Measurements from ENCODE around the gene COA4. TPM values are rescaled to one million over a fixed set of nuclear protein-coding genes. Genes with fewer than 3 reads are reported as not detected.

The COA4 gene
- total RNA-seq, 2 experiments from 2014 or later: 104 to 153 TPM

- no peak for DNase-seq (ENCODE audit: low spot score)
- no TSS peak for BruUV-seq (replicated peaks)
- no peak for TF ChIP-seq CTCF (conservative IDR thresholded peaks at IDR 0.05; ENCODE audit: low read length)
- TF ChIP-seq EZH2phosphoT487 (IDR thresholded peaks at IDR 0.05; ENCODE audit: borderline replicate concordance, low read depth, low read length): no peak
- Histone ChIP-seq H3K4me2 (ENCODE audit: low read length) (no peak overlapping the region), H4K20me1 (ENCODE audit: insufficient read depth, low read length) (no peaks in the 10 kb centered on the region), H3K79me2 (ENCODE audit: insufficient read depth, low read depth, low read length) (no peaks in the 10 kb centered on the region), H3K27ac (ENCODE audit: low read depth, low read length, poor library complexity, severe bottlenecking) (no peak overlapping the region), H3K9me3 (ENCODE audit: low read length) (no peaks in the 10 kb centered on the region), H2AFZ (ENCODE audit: low read length) (no peak overlapping the region), H3K4me3 (ENCODE audit: low read depth, low read length, poor library complexity, severe bottlenecking) (no peak overlapping the region), H3K4me1 (ENCODE audit: insufficient read depth, low read length, poor library complexity, severe bottlenecking) (no peaks in the 10 kb centered on the region), H3K9me2 (ENCODE audit: insufficient read depth, low read length) (no peaks in the 10 kb centered on the region), H3K36me3 (ENCODE audit: insufficient read depth, low read length) (peaks cover 65% of the 10 kb centered on the region)
- intact Hi-C loops (cut with micrococcal nuclease; ENCODE audit: unreplicated experiment): no loop called here
- CTCF ChIA-PET (ENCODE audit: unreplicated experiment): no interaction called here
- POLR2A ChIA-PET: interaction anchor here (0.9 kb wide), 1 partner anchor 12 kb away, joined by 4 read pairs; no protein-coding TSS in a partner anchor
Observed at GRCh38 chr11:73916435-73916834, 39.8 kb upstream of the COA4 start.

- no peak for DNase-seq (ENCODE audit: low spot score)
- TF ChIP-seq CTCF (conservative IDR thresholded peaks at IDR 0.05; ENCODE audit: low read length) (no peak), EZH2phosphoT487 (IDR thresholded peaks at IDR 0.05; ENCODE audit: borderline replicate concordance, low read depth, low read length) (no peak)
- Histone ChIP-seq H3K79me2 (ENCODE audit: insufficient read depth, low read depth, low read length) (no peaks in the 10 kb centered on the region), H4K20me1 (ENCODE audit: insufficient read depth, low read length) (no peaks in the 10 kb centered on the region), H3K9me3 (ENCODE audit: low read length) (no peaks in the 10 kb centered on the region), H3K4me2 (ENCODE audit: low read length) (no peak overlapping the region), H3K27ac (ENCODE audit: low read depth, low read length, poor library complexity, severe bottlenecking) (no peak overlapping the region), H2AFZ (ENCODE audit: low read length) (no peak overlapping the region), H3K36me3 (ENCODE audit: insufficient read depth, low read length) (peaks cover 72% of the 10 kb centered on the region), H3K9me2 (ENCODE audit: insufficient read depth, low read length) (no peaks in the 10 kb centered on the region), H3K4me3 (ENCODE audit: low read depth, low read length, poor library complexity, severe bottlenecking) (no peak overlapping the region), H3K4me1 (ENCODE audit: insufficient read depth, low read length, poor library complexity, severe bottlenecking) (no peaks in the 10 kb centered on the region)
- ChIA-PET POLR2A (interaction anchor here (0.6 to 0.8 kb wide), 3 partner anchors 218 to 878 kb away, joined by 3 to 5 read pairs (median 4); no protein-coding TSS in a partner anchor), CTCF (ENCODE audit: unreplicated experiment) (no interaction called here)
- intact Hi-C loops (cut with micrococcal nuclease; ENCODE audit: unreplicated experiment): no loop called here
- no TSS peak for BruUV-seq (replicated peaks)
Observed at GRCh38 chr11:73914284-73914683, 37.6 kb upstream of the COA4 start.

- Histone ChIP-seq H4K20me1 (ENCODE audit: insufficient read depth, low read length) (no peaks in the 10 kb centered on the region), H3K4me3 (ENCODE audit: low read depth, low read length, poor library complexity, severe bottlenecking) (no peak overlapping the region), H3K79me2 (ENCODE audit: insufficient read depth, low read depth, low read length) (no peaks in the 10 kb centered on the region), H3K4me1 (ENCODE audit: insufficient read depth, low read length, poor library complexity, severe bottlenecking) (no peaks in the 10 kb centered on the region), H3K4me2 (ENCODE audit: low read length) (no peak overlapping the region), H3K27ac (ENCODE audit: low read depth, low read length, poor library complexity, severe bottlenecking) (no peak overlapping the region), H2AFZ (ENCODE audit: low read length) (no peak overlapping the region), H3K9me3 (ENCODE audit: low read length) (no peaks in the 10 kb centered on the region), H3K9me2 (ENCODE audit: insufficient read depth, low read length) (no peaks in the 10 kb centered on the region), H3K36me3 (ENCODE audit: insufficient read depth, low read length) (peaks cover 68% of the 10 kb centered on the region)
- intact Hi-C loops (cut with micrococcal nuclease; ENCODE audit: unreplicated experiment): no loop called here
- BruUV-seq (replicated peaks): no TSS peak
- POLR2A ChIA-PET: no interaction called here
- CTCF ChIA-PET (ENCODE audit: unreplicated experiment): no interaction called here
- DNase-seq (ENCODE audit: low spot score): no peak
- TF ChIP-seq CTCF (conservative IDR thresholded peaks at IDR 0.05; ENCODE audit: low read length) (no peak), EZH2phosphoT487 (IDR thresholded peaks at IDR 0.05; ENCODE audit: borderline replicate concordance, low read depth, low read length) (no peak)
Observed at GRCh38 chr11:73913472-73913871, 36.8 kb upstream of the COA4 start.

All from OCI-LY7 (cell line).